Effector memory CD8-positive, alpha-beta T cell (primary cell): ENCODE data around the gene IMP3.
"Not testable (repeated sequence)": the region's sequence is repeated elsewhere in the genome, so short reads cannot be mapped to it uniquely, and the experiment has no call there.

Source experiments
- ATAC-seq: fragments of 150-1000 bp; cut with Tn5 transposase; replicated peaks from 2 replicates; pipeline ENCODE4 v1.10.0; 2021; ENCODE audit warnings: mild to moderate bottlenecking, moderate library complexity
- DNase-seq, 3 experiments: peaks; one replicate each; pipeline ENCODE4 v3.0.0; 2021
- H3K27ac Mint-ChIP-seq, 2 donors: one replicate each; pipeline ENCODE4 v1.8.0; 2022; ENCODE audit warnings: mild to moderate bottlenecking in 2 of 2, mixed read lengths in 2 of 2, moderate library complexity in 2 of 2
- H3K27me3 Mint-ChIP-seq, 2 donors: one replicate each; pipeline ENCODE4 v1.8.0; 2022; ENCODE audit warnings: mixed read lengths in 2 of 2
- H3K36me3 Mint-ChIP-seq: one replicate; pipeline ENCODE4 v1.8.0; 2022; ENCODE audit warnings: mild to moderate bottlenecking, moderate library complexity, mixed read lengths; ENCODE audit not compliant: insufficient read depth
- H3K4me1 Mint-ChIP-seq, 2 donors: one replicate each; pipeline ENCODE4 v1.8.0; 2022; ENCODE audit warnings: low read depth in 2 of 2, mixed read lengths in 2 of 2
- H3K4me3 Mint-ChIP-seq, 2 donors: one replicate each; pipeline ENCODE4 v1.8.0; 2022; ENCODE audit warnings: mild to moderate bottlenecking in 2 of 2, mixed read lengths in 2 of 2, moderate library complexity in 2 of 2
- H3K9me3 Mint-ChIP-seq, 2 donors: one replicate each; pipeline ENCODE4 v1.8.0; 2022; ENCODE audit warnings: mixed read lengths in 2 of 2
- total RNA-seq, 9 experiments: gene quantifications; one replicate each; lab custom pipeline; 2026; lab: John Stamatoyannopoulos, UW

The IMP3 gene, protein sequence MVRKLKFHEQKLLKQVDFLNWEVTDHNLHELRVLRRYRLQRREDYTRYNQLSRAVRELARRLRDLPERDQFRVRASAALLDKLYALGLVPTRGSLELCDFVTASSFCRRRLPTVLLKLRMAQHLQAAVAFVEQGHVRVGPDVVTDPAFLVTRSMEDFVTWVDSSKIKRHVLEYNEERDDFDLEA
- total RNA-seq, result 22.5 to 87.8 (median 64.5) reads per million in 9 experiments

DNA sequence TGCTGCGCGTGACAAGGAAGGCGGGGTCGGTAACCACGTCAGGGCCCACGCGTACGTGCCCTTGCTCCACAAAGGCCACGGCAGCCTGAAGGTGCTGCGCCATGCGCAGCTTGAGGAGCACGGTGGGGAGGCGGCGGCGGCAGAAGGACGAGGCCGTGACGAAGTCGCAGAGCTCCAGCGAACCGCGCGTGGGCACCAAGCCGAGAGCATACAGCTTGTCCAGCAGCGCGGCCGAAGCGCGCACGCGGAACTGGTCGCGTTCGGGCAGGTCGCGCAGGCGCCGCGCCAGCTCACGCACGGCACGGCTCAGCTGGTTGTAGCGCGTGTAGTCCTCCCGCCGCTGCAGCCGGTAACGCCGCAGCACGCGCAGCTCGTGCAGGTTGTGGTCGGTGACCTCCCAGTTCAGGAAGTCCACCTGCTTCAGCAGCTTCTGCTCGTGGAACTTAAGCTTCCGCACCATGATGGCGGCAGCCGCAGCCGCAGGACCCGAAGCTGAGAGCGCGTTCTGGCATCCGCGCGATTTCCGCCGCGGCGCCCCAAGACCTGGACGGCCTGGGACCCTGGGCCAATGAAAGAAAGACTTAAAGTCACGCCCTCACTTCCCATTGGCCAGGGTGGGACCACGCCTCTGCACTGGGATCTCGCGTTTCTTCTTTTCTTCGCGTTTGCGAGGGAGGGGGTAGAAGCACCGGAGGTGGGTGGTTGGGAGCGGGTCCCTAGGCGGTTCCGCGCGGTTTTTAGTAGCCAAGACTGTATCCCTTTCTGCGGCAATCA lies at the start of gene IMP3:
Gene IMP3, minus strand, starts transcription at position 516 of the 774 bp plus-strand sequence. Its CDS starts 56 bp downstream, at position 460.
- H3K27ac Mint-ChIP-seq, result peak within 1 kb of the TSS; percentile 91 to 94
- DNase-seq (peak; percentile 90 to 92 (median 90)), ATAC-seq (peak; percentile 88)
- H3K27me3 Mint-ChIP-seq, result no peaks in the 10 kb centered on the region
- peaks cover 33 to 34% of the 10 kb centered on the region in 2 donors for H3K4me1 Mint-ChIP-seq
- peaks cover 27% of the 10 kb centered on the region for H3K36me3 Mint-ChIP-seq
- peak within 1 kb of the TSS; percentile 88 to 91 for H3K4me3 Mint-ChIP-seq
- H3K9me3 Mint-ChIP-seq, result no peaks in the 10 kb centered on the region

DNA sequence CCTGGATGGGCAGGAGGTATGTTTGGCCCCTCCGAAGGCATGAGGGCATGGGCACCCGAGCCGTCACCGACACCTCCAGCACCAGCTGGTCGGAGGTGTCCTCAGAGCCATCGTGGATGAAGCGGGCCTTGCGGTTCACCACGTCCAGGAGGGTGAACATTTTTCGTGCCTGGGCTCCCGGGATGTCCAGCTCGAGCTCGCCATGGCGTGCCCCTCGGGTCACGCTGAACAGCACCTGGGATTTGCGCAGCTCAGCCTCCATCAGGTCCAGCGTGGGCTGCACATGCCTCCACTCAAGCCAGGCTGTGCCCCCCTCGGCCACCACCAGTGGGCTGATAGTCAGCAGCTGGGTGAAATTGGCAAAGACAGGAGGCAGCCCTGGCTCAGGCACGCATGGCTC lies 49.4 kb upstream of the IMP3 start:
- not testable (repeated sequence) for DNase-seq, H3K4me1 Mint-ChIP-seq, H3K9me3 Mint-ChIP-seq, ATAC-seq, H3K27ac Mint-ChIP-seq, H3K36me3 Mint-ChIP-seq, H3K4me3 Mint-ChIP-seq
- peaks cover 14 to 21% of the 10 kb centered on the region in 2 donors for H3K27me3 Mint-ChIP-seq

DNA sequence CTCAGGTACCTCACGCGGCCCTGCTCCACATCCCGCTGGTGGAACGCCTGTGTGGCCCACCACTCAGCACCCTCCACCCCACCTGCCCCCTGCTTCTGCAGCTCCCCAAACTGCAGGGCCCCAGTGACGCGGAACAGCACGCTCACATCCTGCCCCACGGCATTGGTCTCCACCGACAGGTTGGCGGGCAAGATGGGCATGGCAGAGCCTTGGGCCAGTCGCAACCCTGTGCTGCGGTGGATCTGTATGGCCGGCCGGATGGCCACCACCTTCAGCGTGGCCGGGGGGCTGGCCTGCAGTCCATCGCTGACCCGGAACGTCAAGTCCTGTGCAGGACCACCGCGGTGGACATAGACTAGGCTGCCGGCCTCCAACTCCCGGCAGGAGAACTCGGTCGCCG lies 48.8 kb upstream of the IMP3 start:
- Mint-ChIP-seq H3K4me3 (no peak overlapping the region), H3K27me3 (peaks cover 14 to 20% of the 10 kb centered on the region in 2 donors), H3K27ac (no peak overlapping the region), H3K9me3 (no peaks in the 10 kb centered on the region), H3K4me1 (peaks cover 0 to 4% of the 10 kb centered on the region in 2 donors), H3K36me3 (no peaks in the 10 kb centered on the region)
- ATAC-seq (no peak), DNase-seq (no peak)

DNA sequence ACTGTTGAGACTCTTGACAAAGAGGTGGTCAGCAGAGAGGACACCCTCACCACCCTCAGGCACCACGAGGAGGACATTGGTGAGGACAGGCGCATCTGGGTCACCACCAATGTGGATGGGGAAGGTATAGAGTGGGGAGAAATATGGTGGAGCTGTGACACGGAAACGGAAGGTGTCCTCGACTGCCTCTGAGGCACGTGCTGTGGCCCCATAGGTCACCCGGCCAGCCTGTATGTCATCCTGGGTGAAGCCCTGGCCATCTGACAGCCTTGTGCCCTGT lies 48.2 kb upstream of the IMP3 start:
- Mint-ChIP-seq H3K27me3 (peaks cover 14 to 20% of the 10 kb centered on the region in 2 donors), H3K4me1 (peaks cover 0 to 4% of the 10 kb centered on the region in 2 donors), H3K9me3 (no peaks in the 10 kb centered on the region), H3K27ac (no peak overlapping the region), H3K36me3 (no peaks in the 10 kb centered on the region), H3K4me3 (no peak overlapping the region)
- DNase-seq (no peak), ATAC-seq (no peak)

DNA sequence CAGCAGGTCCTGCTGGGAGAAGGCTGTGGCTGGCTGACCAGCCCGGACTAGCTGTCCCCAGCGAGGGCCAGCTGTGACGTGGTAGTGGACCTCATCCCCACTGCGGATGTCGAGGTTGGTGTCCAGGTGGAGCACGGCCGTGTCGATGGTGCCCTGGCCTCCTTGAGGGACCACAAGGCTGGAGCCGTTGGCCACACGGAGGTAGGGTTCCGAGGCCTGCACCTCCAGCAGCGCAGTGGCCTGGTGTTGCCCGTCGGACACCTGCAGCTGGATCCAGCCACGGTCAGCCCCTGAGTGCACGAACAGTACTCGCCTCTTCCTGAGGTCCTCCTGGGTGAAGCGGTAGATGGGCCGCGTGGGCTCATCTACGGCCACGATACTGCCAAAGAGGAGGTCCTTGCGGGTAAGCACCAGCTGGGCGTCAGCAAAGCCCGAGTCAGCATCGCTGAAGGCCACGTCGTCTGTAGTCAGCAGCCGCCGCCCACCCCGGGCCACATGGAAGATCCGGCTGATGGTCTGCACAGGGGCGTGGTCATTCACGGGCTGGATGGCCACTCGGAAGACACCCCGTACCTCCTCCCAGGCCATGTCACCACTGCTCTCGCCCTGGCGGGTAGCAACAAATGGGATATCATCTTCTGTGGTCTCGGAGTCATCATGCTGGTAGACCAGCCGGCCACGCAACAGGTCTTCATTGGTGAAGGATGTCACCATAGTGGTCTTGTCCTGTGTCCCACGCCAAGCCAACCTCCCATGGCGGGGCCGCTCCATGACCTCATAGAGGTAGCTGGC lies 47.7 kb upstream of the IMP3 start:
- Mint-ChIP-seq H3K36me3 (no peaks in the 10 kb centered on the region), H3K9me3 (no peaks in the 10 kb centered on the region), H3K4me1 (peaks cover 0 to 4% of the 10 kb centered on the region in 2 donors), H3K4me3 (no peak overlapping the region), H3K27me3 (peaks cover 14 to 17% of the 10 kb centered on the region in 2 donors), H3K27ac (no peak overlapping the region)
- ATAC-seq (no peak), DNase-seq (no peak)

DNA sequence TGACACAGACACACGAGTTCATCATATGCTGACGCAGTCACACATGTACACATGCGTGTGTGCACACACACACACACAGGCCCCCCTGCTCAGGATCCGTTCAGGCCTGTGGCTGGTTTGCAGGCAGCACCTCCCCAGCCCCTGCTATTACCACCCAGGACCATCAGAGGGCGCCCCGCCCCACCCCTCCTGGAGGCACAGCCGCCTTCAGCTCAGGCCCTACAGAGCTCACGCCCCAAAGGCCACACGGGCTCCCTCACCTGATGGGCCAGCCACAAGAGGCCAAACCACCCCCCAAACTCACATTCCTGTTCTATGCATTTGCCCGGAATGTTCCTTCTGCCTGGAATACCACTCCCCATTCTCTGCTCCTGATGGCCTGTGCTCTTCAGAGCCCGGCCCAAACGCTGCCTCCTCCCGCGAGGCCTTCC lies 46.2 kb upstream of the IMP3 start:
- ATAC-seq (peak; percentile 85), DNase-seq (peak; percentile 71 to 77 (median 71))
- H3K27me3 Mint-ChIP-seq, H3K9me3 Mint-ChIP-seq, H3K36me3 Mint-ChIP-seq, H3K27ac Mint-ChIP-seq, H3K4me3 Mint-ChIP-seq, H3K4me1 Mint-ChIP-seq: not testable (repeated sequence)

DNA sequence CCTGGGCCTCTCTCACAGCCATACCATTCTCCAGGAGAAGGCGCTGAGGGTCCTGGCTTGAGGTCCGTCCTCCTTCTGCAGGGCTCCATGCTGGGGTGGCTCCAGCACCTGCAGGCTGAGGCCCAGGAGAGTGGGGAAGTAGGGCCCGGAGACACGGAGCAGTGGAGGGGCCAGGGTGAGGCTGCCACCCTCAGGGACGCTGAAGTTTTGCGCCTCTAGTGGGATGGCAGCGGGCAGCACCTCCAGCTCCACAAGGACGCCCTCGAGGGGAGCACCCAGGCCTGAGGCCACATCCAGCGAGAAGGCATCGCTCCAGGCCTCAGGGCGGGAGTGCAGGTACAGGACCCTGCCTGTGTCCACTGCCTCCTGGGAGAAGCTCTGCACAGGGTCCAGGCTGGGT lies 45.2 kb upstream of the IMP3 start:
- H3K27me3 Mint-ChIP-seq, result peaks cover 7 to 10% of the 10 kb centered on the region in 2 donors
- H3K9me3 Mint-ChIP-seq, result no peaks in the 10 kb centered on the region
- no peak overlapping the region for H3K27ac Mint-ChIP-seq
- no peak for ATAC-seq
- H3K4me3 Mint-ChIP-seq, result no peak overlapping the region
- DNase-seq, result no peak
- H3K4me1 Mint-ChIP-seq, result peaks cover 0 to 2% of the 10 kb centered on the region in 2 donors
- no peaks in the 10 kb centered on the region for H3K36me3 Mint-ChIP-seq

DNA sequence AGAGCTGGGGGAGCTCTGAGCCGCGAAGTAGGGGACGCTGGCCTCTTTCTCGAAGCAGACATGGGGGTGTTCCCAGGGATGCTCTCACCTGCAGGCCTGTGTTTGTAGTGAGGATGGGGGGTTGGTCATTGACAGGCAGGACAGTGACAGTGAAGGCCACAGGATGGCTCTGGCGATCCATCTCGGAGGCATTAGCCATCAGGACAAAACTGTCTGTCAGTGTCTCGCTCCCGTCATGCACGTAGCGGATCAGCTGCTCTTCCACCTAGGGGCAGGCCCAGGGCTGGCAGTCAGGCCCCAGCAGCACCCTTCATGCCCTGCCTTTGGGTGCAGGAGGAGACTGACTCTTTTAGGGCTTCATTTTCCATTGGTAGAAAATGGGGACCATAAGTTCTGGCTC lies 44.6 kb upstream of the IMP3 start:
- peaks cover 0 to 2% of the 10 kb centered on the region in 2 donors for H3K4me1 Mint-ChIP-seq
- no peaks in the 10 kb centered on the region for H3K36me3 Mint-ChIP-seq
- ATAC-seq, result no peak
- H3K4me3 Mint-ChIP-seq, result no peak overlapping the region
- H3K9me3 Mint-ChIP-seq, result no peaks in the 10 kb centered on the region
- DNase-seq, result no peak
- H3K27me3 Mint-ChIP-seq, result peaks cover 7 to 10% of the 10 kb centered on the region in 2 donors
- H3K27ac Mint-ChIP-seq, result no peak overlapping the region

DNA sequence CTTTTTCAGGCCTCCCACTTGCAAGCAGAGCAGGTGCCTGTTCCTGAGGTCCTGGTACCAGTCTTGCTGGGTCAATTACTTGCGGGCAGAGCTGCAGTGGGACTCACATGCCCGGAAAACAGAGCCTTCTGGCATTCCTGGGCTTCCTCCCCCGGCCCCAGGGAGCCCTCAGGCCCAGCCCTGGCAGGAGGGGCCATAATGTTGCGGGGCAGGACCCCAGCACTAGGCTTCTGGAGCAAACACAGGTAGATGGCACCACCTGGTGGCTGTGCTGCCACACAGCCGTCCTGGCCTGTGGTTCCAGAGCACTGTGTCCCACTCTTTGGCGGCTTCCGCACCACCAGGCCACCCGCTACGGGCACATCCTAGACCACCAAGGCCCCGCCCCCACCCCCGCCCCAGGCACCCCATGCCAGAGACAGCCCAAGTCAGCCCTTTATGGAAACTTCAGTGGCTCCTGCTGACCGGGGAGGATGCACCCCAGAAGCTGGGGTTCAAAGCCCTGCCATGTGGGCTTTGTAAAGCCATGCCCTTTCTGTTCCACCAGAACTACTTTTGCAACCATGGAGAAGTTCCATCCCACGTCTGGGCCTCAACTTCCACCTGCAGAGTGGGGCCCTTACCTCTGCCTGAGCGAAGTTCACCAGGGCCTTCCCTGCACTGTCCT lies 43.8 kb upstream of the IMP3 start:
- peak; percentile 83 for ATAC-seq
- H3K4me1 Mint-ChIP-seq, H3K9me3 Mint-ChIP-seq, H3K27ac Mint-ChIP-seq, H3K4me3 Mint-ChIP-seq, H3K27me3 Mint-ChIP-seq, H3K36me3 Mint-ChIP-seq: not testable (repeated sequence)
- peak; percentile 56 to 61 (median 59) for DNase-seq

DNA sequence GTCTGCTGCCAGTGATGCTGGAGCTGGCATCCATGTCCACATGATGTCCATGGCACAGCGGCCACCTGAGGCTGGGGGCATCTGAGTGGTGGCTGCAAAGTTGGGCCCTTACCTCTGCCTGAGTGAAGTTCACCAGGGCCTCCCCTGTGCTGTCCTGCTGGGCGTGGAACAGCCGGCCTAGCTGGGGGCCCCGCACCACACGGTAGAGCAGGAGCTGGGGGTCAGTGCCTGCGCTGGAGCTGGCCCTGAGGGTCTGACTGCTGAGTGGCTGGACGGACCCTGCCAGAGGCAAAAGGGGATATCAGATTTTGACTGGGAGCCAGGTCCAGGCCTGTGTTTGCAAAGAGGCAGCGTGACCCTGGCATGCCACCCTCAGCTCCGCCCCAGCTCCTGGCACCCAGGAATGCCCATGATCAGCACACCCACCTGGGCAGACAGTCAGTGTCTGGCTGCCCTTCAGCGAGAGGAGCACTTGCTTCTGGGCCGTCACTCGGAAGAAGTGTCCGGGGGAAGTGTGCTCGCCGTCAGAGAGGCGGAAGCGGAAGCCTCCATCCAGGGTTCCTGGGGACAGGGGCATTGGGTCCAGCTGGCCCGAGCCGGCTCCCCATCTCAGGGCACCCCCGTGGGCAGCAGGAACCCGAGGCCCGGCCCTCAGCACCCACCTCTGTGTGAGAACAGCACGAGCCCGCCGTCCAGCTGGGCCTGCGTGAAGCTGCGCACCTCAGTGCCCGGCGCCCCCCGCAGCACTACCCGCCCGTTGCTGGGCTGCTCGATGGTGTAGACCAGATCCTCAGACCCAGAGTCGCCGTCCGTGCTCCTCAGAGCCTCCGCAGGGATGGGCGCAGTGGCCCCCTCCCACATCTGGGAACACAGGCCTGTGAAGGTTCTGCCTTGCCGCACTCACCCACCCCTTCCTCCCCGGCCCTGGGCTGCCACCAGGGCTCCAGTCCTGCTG lies 42.4 kb upstream of the IMP3 start:
- H3K27me3 Mint-ChIP-seq, result no peaks in the 10 kb centered on the region
- no peaks in the 10 kb centered on the region for H3K9me3 Mint-ChIP-seq
- ATAC-seq (no peak), DNase-seq (no peak)
- H3K4me3 Mint-ChIP-seq, result no peak overlapping the region
- H3K4me1 Mint-ChIP-seq, result peaks cover 0 to 2% of the 10 kb centered on the region in 2 donors
- H3K36me3 Mint-ChIP-seq, result no peaks in the 10 kb centered on the region
- H3K27ac Mint-ChIP-seq, result peak overlapping the region in 1 of 2 donors; percentile 53

DNA sequence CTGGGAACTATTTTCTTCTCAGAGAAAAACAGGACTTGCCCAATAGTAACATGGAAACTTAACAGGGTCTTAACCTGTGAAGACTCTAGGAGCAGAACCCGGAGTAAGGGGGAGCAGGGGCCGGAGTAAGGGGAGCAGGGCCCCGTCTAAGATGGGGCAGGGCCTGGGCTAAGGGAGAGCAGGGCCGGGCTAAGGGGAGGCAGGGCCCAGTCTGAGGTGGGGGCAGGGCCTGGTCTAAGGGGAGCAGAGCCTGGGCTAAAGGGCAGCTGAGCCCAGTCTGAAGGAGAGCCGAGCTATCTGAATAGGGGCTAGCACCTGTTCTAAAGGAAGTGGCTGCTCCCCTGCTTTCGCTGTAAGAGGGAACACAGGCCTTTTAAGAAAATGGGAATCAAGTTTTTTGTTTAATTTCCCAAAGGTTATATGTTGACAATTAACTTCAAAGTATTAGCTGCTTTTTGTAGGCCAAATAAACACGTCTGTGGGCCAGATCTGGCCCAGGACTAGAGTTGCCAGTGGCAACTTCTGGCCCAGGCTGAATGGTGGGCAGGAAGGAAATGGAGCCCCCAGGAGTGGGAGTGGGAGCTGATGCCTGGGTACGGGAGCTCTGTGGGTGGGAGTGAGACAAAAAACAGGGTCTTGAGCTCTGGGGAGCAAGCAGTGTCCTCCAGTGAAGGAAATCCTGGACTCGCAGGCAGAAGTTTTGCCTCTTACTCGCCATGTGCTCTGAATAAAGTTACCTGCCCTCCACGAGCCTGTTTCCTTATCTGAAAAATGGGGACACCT lies 40.2 kb upstream of the IMP3 start:
- Mint-ChIP-seq H3K27ac (no peak overlapping the region), H3K36me3 (peaks cover 3% of the 10 kb centered on the region), H3K4me1 (no peaks in the 10 kb centered on the region), H3K9me3 (no peaks in the 10 kb centered on the region), H3K27me3 (no peaks in the 10 kb centered on the region), H3K4me3 (no peak overlapping the region)
- no peak for ATAC-seq
- no peak for DNase-seq

DNA sequence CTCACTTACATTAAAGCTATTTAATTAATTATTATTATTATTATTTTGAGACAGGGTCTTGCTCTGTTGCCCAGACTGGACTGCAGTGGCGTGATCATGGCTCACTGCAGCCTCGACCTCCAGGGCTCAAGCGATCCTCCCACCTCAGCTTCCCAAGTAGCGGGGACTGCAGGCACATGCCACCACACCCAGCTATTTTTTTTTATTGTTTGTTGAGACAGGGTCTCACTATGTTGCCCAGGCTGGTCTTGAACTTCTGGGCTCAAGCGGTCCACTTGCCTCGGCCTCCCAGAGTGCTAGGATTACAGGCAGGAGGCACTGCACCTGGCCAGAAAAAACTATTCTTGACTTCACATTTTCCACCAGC lies 38.3 kb upstream of the IMP3 start:
- H3K4me3 Mint-ChIP-seq, H3K27ac Mint-ChIP-seq, H3K27me3 Mint-ChIP-seq: not testable (repeated sequence)

More for the DNA sequence above, 38.3 kb upstream of the IMP3 start:
- H3K9me3 Mint-ChIP-seq, H3K4me1 Mint-ChIP-seq, ATAC-seq, DNase-seq, H3K36me3 Mint-ChIP-seq: not testable (repeated sequence)
